HG02678 (cell line): ENCODE data around the gene KIRREL3.

ENCODE experiments used
- ATAC-seq: cut with Tn5 transposase; IDR thresholded peaks from one replicate; pipeline ENCODE4 v1.9.1; 2021; ENCODE audit warnings: mild to moderate bottlenecking, moderate library complexity; ENCODE audit not compliant: unreplicated experiment

KIRREL3 gene

DNA sequence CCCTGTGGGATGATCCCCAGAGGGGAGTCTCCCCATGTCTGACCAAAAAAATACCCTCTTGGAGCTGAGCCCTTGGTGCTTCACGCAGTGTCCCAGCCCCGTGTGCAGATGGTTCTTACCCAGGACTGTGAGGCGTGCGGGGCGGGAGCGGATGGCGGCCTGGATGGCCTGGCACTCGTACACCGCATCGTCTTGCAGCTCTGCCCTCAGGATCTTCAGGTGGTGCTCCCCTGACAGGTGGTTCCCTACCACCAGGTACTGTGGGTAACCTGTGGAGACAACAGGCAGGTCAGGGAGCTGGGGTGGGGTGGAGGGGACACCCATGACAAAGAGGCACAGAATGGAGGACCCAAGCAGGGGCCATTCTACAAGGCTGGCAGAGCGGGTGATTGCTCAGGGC, 479.4 kb downstream of the KIRREL3 start:
- ATAC-seq: no peak

DNA sequence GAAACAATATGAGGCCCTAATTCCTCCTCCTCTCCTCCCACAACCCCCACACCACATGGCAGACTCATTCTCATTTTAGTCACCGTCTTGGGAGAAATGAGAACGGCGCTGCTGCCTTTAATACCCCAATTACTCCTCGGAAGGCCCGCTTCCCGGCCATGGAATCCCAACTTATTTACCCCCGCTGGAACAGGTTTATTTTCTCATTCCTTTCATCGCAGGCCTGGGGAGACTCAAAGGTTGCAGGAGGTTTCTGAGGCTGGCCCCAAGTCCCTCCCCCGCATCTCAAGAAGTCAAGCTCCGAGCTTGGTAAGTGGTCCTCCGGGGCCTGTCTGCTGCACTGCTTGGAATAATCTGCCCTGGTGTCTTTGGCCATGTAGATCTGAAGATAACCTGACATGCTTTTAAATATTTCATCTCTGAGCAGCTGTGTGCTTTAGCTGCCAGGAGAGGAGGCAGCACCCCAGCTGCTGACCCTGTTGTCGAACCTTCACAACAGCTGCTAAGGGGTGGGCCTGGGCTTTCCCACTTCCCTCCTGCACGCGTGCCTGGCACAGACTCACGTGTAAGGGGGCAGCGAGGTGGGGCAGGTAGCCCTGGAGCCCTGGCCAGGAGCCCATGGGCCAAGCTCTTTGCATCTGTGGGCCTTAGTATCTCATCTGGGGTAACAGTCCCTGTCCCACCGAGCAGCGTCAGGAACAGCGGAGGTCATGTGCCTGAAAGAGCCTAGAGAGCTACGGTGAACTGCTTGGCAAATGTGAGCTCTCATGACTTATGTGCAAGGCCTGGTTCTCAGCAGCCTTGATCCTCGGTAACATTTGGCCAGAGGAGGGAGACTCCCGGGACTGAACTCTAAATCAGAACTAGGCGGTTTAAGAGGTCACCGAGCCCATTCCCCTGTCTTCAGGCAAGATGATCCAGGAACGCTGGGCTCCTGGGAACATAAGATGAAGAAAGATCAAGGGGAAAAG, 480.5 kb downstream of the KIRREL3 start:
- no peak for ATAC-seq

DNA sequence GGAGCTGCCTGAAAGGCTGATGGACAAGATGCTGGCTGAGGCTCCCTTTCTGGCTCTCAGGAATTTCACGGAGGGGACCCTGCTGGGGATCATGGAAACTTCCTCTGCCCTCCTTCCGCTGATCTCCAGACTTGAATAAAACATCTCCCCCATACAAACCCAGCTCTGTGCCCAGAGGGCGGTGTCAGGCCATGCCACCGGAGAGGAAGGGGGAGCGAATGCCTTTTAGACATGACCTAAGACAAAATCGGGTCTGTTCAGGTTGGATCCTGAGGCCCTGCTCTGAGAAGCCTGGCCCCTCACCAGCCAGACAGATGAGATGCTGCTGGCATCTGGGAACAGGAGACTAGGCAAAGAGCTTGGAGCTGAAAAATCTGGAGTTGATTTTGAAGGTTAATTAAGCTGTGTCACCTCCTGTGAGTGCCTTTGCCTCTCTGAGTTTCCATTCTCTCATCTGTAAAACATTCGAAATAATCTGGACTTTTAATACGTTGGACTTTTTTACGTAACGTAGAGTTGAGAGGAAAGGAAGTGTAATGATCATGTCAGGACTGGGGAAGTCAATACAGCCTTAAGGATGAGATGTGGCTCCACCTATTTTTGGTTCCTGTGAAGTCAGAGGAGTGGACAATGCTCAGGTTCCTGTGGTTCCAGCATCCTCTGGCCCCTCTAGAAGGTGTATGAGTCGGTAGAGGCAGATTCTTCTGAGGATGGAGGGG, 481.4 kb downstream of the KIRREL3 start:
- ATAC-seq: no peak

GRCh38 chr11:126518071-126518971, 482.2 kb downstream of the KIRREL3 start:
- ATAC-seq: no peak

- ATAC-seq: no peak
These were observed 485.1 kb downstream of the KIRREL3 start for GRCh38 chr11:126515501-126515900.

- ATAC-seq: no peak
These were observed 486.4 kb downstream of the KIRREL3 start for GRCh38 chr11:126514061-126514693.

- ATAC-seq: no peak
These were observed 487.5 kb downstream of the KIRREL3 start for GRCh38 chr11:126512741-126513715.

GRCh38 chr11:126512251-126512650, 488.3 kb downstream of the KIRREL3 start:
- no peak for ATAC-seq

- no peak for ATAC-seq
These were observed 489.0 kb downstream of the KIRREL3 start for GRCh38 chr11:126511475-126512115.

DNA sequence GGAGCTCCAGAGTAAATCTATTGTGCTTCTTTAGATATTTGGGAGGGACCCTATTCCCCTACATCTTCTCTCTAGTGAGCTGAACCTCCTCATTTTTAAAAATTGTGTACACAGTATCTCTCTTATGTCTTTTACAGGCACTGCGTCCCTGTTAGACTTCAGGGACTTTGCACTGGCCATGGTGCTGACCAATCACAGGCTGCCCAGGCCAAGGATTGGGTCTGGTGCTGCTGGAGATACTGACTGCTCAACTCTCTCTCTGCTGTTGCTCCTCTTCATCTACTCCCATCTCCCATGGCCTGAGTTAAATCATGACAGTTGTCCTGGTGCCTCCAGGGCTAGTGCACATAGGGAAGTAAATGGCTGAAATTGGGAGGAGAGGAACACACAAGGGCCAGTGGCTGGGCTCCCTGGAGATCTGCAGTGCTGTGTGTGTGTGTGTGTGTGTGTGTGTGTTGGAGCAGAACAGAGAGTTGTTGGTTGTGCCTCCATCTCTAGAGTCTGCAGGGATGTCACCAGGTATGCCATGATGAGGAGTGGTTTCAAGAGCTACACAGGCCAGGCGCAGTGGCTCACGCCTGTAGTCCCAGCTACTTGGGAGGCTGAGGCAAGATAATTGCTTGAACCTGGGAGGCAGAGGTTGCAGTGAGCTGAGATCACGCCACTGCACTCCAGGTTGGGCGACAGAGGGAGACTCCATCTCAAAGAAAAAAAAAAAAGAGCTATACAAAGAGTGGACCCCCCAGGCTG, 489.8 kb downstream of the KIRREL3 start:
- ATAC-seq: no peak

- no peak for ATAC-seq
These were observed 492.9 kb downstream of the KIRREL3 start for GRCh38 chr11:126507646-126508045.

DNA sequence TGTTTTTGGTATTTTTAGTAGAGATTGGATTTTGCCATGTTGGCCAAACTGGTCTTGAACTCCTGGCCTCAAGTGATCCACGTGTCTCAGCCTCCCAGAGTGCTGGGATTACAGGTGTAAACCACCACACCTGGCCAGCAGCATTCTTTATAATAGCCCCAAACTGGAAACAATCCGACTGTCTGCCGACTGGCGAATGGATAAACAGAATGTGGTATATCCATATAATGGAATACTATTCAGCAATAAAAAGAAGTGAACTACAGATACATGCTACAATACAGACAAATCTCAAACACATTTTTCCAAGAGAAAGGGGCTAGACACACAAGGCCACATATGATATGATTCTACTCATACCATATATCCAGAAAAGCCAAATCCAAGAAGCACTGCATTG, 493.8 kb downstream of the KIRREL3 start:
- no peak for ATAC-seq

DNA sequence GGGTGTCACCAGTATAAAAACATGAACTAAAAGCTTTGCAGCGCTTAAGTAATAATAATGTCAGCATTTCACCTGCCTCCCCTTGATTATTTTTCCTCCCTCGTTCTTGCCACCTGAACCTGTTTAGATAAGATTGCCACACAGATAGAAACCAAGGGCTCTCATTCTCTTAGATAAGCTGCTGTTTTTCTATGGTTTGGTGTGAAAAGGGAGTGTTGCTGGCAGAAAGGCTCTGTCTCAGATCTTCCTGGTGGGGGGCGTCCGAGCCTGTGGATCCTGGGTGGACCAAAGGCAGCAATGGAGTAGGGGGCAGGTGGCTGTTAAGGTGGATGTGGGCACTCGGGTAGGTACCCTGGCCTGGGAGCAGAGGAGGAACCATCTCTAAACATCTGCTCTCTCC, 497.6 kb downstream of the KIRREL3 start:
- no peak for ATAC-seq

GRCh38 chr11:126502159-126502558, 498.4 kb downstream of the KIRREL3 start:
- ATAC-seq: no peak

DNA sequence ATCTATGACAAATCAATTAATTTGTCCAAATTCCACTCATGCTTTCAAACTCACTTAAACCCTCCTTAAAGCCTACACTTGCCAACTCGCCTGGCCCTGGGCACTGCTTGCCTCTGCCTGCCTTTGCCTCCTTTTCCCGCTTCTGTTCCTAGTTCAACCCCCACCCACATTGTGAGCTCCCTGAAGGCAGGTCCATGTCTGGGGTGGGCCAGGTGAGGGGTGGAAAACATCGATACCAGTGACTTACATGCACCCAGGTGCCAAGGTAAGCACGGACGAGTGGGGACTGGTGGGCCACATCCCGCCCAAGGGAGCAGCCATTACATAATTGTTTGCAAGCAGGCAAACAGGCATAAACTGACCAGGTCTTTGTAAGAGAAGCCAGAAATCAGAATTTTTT, 498.9 kb downstream of the KIRREL3 start:
- ATAC-seq: no peak

DNA sequence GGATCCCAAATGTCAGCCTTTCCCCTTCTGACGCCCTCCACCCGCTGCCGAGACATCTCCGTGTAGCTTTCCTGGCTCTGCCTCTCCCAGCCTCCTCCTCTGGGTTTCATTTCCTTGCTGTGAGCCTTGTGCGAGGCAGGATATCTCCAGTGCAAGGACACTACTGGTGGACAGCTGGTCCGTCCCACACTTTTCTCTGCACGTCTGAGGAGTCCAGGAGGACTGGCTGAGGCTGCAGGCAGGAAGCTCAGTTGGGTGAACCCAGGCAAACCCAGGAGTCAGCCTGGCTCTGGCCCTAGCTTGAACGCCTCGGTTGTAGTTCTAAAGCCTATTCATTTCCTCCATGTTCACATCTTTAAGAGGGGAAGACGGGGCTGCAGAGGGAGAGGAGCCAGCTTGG, 499.6 kb downstream of the KIRREL3 start:
- no peak for ATAC-seq

DNA sequence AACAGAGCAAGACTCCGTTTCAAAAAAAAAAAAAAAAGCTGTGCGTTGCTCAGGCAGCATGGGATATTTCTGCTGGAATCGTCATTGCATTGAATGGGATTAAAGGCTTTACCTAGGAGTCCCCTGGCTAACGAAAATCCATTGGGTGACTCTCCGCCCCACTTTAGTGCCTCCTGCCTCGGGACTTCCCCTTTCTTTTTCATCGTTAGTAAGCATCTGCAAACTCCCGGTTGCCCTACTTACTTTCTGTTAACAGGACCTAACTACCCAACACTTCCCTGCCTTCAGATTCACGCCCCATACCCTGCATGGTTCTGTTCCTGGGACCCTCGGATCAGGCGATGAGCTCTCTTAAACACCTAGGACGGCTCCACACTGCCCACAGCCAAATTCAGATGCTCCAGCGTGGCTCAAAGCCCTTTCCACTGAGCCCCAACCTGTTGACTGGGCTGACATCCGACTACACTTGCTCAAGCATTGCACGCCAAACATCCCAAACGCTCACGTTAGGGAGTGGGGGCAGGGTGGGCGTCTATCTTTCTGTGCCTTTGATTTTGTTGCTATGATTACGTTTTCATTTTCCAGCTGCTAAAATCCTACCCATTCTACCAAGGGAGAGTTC, 501.3 kb downstream of the KIRREL3 start:
- no peak for ATAC-seq

DNA sequence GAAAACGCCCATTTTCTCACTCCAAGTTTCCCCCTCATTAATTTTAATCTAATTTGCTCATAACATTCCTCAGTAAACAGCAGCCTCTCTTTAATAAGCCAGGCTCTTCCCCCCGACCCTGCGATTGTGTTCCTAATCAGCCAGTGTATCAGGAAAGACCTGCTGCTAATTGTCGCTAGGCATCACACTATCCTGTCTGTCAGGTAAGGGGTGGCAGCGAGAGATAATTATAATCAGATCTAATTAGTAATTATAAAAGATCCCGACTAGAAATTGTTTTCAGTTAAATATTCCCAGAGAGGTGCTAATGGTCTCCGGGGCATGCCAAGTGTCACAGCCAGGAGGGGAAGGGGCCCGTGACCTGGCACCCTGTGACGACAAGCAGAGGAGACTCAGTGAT, 502.3 kb downstream of the KIRREL3 start:
- no peak for ATAC-seq
